GM12873 (cell line): ENCODE data around the gene ZNF837.

ENCODE experiments used
- CTCF ChIP-seq: IDR thresholded peaks from 2 replicates; pipeline ENCODE4 v1.5.1; 2012; ENCODE audit warnings: low read depth, mild to moderate bottlenecking, moderate library complexity, low read length, control low read depth; ENCODE audit not compliant: insufficient read depth; ENCODE audit errors: missing control alignments

ZNF837 gene

GRCh38 chr19:58385891-58386575, 5.2 kb upstream of the ZNF837 start:
- no peak for TF ChIP-seq CTCF

- TF ChIP-seq CTCF: no peak
Observed at GRCh38 chr19:58385313-58385890, 4.6 kb upstream of the ZNF837 start.

DNA sequence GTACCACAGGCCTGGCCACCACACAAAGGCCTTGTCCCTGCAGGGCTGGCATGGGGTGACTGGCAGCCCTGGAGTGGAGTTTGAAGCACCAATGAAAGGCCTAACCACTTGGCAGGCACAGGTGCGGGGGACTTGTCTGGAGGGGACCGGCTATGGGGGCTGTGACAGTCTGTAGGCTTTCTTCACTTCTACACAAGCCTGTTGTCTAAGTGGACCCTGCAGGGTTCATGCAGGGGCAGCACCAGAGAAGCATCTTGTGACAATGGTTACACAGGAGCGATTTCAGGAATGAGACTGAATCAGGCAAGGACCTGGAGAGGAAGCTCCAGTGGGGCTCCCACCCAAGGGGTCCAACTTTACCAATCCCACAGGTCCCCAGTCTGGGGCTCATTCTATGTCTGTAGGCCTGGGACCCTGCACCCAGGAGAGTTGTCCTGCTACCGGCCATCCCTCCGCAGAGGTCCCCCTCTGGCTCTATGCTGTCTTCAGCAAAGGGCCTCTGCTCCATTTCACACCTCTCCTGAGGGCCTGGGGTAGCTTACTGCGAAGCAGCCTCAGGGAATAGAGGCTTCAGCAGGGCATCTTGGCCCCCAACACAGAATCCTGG, 2.3 kb upstream of the ZNF837 start:
- TF ChIP-seq CTCF: no peak

DNA sequence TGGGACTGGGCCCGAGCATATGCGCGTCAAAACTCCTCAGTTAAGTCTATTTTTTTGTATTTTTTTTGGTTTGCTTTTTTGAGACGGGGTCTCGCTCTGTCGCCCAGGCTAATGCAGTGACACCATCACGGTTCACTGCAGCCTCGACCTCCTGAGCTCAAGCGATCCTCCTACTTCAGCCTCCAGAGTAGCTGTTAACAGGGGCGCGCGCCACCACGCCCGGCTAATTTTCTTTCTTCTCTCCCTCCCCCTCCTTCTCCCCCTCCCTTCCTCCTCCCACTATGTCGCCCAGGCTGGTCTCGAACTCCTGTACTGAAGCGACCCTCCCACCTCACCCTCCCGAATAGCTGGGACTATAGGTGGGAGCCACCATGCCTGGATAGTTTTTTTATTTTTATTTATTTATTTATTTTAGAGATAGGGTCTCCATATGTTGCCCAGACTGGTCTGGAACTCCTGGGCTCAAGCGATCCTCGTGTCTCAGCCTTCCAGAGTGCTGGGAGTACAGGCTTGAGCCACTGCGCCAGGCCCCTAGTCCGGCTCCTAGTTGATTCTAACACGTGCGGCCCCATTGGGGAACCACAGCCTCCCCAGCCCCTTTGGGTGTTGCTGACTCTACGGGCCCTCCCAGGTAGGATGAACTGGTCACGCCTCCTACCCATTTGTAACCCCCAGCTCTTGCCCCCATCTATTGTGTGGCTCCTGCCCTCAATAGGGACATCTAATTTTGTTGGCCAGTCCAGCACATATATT, 806 bp upstream of the ZNF837 start:
- TF ChIP-seq CTCF: no peak

DNA sequence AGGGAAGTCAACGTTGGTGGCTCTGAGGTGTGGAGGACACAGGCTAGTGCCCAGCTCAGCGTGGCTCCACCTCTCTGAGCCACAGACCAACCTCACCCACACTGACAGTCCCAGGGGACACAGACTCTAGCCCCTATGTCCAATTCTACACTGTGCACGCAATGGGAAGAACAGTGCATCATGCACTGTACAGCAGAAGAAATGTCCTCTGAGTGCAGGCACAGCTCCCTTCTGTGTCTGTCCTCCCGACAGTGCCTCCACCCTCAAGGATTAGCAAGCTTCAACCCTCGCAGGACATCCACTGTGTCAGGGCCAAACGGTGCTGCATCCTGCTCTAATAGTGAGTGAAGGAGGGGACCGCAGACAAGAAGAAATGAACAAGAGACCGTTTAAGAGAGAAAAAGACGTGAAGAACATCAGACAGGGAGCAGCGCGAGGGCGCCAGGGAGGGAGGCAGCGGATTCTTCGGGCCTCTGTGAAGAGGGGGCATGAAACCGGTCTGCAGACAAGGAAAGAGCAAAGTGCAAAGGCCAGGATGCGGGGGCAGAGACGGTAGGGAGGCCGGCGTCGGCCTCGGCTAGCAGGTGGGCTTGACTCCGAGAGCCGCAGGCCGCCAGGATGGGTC, 681 bp downstream of the ZNF837 start:
- TF ChIP-seq CTCF: no peak

DNA sequence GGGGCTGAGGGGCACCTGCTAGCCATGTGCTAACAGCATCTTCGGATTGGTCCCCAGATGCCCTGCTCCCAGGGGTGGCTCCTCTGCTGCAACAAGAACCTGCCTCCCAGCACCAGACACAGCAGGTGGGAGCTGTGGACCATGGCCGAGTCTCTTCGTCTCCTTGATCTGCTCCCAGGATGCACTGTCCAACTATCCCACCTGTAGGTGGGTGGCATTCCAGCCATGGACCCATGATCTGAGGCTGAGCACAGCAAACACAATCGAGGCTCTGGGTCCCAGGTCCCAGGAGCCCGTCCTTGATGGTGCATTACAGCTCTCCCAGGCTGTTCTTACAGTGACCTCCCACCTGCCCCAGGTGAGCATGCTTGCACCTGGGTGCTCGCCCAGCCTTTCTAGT, 1.6 kb downstream of the ZNF837 start:
- no peak for TF ChIP-seq CTCF

GRCh38 chr19:58374200-58374599, 6.6 kb downstream of the ZNF837 start:
- no peak for TF ChIP-seq CTCF
